ENCODE results near the gene UTF1. TPM values are rescaled to one million over a fixed set of nuclear protein-coding genes. Genes with fewer than 3 reads are reported as not detected.
A peak's percentile ranks its signal among the peaks of the same experiment; 100 is the strongest.
"Not testable (repeated sequence)": the region's sequence is repeated elsewhere in the genome, so short reads cannot be mapped to it uniquely, and the experiment has no call there.

The UTF1 gene
- total RNA-seq, 4 donors from 2014 or later = not detected

DNA sequence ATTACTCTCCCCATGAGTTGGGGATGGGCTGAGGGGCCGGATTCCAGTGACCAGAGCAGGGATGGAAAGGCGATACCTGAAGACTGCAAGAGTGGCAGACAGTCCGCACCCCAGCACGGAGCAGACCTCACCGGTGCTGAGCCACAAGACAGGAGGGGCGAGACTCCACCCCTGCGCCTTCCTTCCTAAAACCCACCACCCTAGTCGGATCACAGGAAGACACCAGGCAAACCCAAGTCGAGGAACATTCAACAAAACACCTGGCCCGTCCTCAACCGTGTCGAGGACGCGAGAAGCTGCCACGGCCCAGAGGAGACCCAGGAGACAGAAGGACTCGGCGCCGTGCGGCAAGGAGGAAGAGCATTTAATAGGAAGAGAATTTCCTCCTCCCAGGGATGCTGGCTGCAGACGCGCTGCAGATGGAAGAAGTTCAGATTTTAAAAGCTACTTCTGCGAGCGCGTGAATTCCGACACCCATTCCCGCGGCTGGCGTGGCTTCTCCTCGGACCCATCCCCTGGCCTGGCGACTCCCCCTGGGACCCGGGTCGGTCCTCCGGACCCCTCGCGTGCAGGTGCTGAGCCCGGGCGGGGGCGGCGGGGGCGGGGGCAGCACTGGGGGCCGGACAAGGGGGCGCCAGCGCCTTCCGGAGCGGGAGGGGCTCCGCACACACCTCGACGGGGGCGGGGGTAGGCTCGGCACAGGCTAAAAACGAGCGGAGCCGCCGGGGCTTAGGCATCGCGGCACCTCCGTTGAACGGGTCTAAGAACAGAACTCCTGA is 563 bp upstream of the UTF1 start:
- DNase-seq = no peak
- intact Hi-C loops (cut with DNase I) = no loop called here
- 24 to 30% methylated on average over 8 to 11 of the region's 58 CpGs for WGBS, 2 donors
- Histone ChIP-seq H3K9me3 (no peaks in the 10 kb centered on the region), H3K4me3 (peak overlapping the region in 1 of 4 donors; percentile 42), H3K36me3 (no peaks in the 10 kb centered on the region), H3K4me1 (peaks cover 0 to 17% (median 16%) of the 10 kb centered on the region in 3 donors), H3K27ac (no peak overlapping the region), H3K27me3 (peaks cover 4 to 100% (median 13%) of the 10 kb centered on the region in 4 donors)
- TF ChIP-seq POLR2A (IDR thresholded peaks at IDR 0.05) = no peak
- TF ChIP-seq, protein P1, sequence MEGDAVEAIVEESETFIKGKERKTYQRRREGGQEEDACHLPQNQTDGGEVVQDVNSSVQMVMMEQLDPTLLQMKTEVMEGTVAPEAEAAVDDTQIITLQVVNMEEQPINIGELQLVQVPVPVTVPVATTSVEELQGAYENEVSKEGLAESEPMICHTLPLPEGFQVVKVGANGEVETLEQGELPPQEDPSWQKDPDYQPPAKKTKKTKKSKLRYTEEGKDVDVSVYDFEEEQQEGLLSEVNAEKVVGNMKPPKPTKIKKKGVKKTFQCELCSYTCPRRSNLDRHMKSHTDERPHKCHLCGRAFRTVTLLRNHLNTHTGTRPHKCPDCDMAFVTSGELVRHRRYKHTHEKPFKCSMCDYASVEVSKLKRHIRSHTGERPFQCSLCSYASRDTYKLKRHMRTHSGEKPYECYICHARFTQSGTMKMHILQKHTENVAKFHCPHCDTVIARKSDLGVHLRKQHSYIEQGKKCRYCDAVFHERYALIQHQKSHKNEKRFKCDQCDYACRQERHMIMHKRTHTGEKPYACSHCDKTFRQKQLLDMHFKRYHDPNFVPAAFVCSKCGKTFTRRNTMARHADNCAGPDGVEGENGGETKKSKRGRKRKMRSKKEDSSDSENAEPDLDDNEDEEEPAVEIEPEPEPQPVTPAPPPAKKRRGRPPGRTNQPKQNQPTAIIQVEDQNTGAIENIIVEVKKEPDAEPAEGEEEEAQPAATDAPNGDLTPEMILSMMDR (IDR thresholded peaks at IDR 0.05) = no peak

DNA sequence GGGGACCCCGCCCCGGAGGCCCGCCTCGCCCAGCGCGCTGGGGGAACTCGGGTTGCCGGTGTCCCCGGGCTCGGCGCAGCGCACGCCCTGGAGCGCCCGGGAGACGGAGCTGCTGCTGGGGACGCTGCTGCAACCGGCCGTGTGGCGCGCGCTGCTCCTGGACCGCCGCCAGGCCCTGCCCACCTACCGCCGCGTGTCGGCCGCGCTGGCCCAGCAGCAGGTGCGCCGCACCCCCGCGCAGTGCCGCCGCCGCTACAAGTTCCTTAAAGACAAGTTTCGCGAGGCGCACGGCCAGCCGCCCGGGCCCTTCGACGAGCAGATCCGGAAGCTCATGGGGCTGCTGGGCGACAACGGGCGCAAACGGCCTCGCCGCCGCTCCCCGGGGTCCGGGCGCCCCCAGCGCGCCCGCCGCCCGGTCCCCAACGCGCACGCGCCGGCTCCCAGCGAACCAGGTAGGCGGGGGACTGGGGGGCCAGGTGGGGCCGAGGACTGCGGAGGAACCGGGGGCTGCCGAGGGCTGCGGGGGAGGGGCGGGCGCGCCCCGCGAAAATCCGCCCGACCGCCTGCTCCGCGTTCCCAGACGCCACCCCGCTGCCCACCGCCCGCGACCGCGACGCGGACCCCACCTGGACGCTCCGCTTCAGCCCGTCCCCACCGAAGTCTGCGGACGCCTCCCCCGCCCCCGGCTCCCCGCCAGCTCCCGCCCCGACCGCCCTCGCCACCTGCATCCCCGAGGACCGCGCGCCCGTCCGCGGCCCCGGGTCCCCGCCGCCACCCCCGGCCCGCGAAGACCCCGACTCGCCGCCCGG is 574 bp downstream of the UTF1 start:
- no peaks in the 10 kb centered on the region for H3K36me3 ChIP-seq
- H3K4me1 ChIP-seq = peaks cover 0 to 22% (median 17%) of the 10 kb centered on the region in 3 donors
- peaks cover 4 to 100% (median 15%) of the 10 kb centered on the region in 4 donors for H3K27me3 ChIP-seq
- H3K27ac ChIP-seq = no peak overlapping the region
- WGBS, 2 donors = no CpG with 5 or more reads among the region's 122 CpGs
- H3K9me3 ChIP-seq = no peaks in the 10 kb centered on the region
- DNase-seq = no peak
- intact Hi-C loops (cut with DNase I) = no loop called here
- no peak for TF ChIP-seq POLR2A (IDR thresholded peaks at IDR 0.05)
- TF ChIP-seq, protein P1 (IDR thresholded peaks at IDR 0.05) = no peak
- peak overlapping the region in 2 of 4 donors; percentile 15 to 42 for H3K4me3 ChIP-seq

DNA sequence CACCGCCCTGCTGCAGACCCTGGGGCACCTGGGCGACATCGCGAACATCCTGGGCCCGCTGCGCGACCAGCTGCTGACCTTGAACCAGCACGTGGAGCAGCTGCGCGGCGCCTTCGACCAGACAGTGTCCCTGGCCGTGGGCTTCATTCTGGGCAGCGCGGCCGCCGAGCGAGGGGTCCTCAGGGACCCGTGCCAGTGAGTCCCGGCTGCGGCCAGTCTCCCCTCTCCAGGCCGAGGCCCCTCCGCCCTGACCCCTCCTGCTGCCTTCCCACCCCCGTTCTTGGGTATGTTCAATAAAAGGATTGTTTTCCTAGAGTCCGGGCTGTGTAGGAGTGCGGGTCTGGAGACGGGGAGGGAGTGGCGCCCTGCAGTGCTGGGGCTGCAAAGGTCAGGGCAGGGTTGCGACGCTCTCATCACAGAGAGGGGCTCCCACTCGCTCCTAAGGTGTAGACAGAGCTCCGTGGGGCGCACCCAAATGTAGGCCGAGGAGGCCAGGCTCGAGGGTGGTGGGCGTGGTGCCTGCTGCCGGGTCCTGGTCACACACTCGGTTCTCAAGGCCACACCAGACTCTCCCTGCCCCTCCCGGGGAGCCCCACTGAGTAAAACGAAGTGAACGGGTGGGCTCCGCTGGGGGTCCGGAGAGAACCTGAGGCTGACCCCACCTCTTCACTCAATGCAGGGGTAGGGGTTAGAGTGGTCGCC is 1.4 kb downstream of the UTF1 start:
- no peak for DNase-seq
- H3K27me3 ChIP-seq = peaks cover 10 to 100% (median 19%) of the 10 kb centered on the region in 4 donors
- H3K9me3 ChIP-seq = no peaks in the 10 kb centered on the region
- no peaks in the 10 kb centered on the region for H3K36me3 ChIP-seq
- no peak overlapping the region for H3K27ac ChIP-seq
- TF ChIP-seq, protein P1 (IDR thresholded peaks at IDR 0.05) = no peak
- TF ChIP-seq POLR2A (IDR thresholded peaks at IDR 0.05) = no peak
- WGBS, 2 donors = 17% methylated on average over 20 of the region's 44 CpGs; no CpG with 5 or more reads in 1 of the 2 donors
- intact Hi-C loops (cut with DNase I) = no loop called here
- peaks cover 2 to 30% (median 21%) of the 10 kb centered on the region in 3 donors for H3K4me1 ChIP-seq
- peak overlapping the region in 1 of 4 donors; percentile 42 for H3K4me3 ChIP-seq

DNA sequence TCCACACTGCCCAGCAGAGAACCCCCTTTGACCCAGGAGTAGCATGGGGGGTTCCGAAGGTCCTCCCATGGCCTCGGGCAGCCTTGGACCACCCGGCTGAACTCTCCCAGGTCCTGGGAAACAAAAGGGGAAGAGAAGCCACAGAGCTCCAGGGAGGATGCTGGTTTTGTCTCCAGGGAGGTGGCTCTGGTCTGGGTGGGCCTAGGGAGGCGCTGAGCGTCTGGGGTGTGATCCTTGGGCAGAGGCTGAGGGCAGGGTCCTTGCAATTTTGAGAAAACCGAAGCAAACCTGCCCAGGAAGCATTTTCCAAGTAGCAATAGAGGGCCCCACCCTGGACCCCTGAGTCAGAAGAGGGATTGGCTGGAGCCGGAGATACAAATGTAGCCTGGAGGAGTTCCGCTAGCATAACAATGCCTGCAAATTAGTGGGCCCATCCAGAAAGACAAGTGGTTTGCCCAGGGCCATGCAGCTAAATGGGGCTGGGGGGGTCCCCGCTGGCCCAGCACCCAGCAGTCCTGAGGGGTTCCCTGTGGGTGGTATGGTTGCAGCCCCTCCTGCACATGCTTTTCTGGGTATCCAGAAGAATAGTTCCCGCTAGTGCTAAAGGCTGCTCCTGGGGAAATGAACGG is 2.0 kb downstream of the UTF1 start:
- intact Hi-C loops (cut with DNase I) = no loop called here
- WGBS, 2 donors = 13 to 47% methylated on average over 3 to 4 of the region's 11 CpGs
- H3K4me3 ChIP-seq = no peak overlapping the region
- no peak for DNase-seq
- no peaks in the 10 kb centered on the region for H3K36me3 ChIP-seq
- no peak overlapping the region for H3K27ac ChIP-seq
- no peak for TF ChIP-seq POLR2A (IDR thresholded peaks at IDR 0.05)
- TF ChIP-seq, protein P1 (IDR thresholded peaks at IDR 0.05) = no peak
- peaks cover 9 to 37% (median 28%) of the 10 kb centered on the region in 3 donors for H3K4me1 ChIP-seq
- no peaks in the 10 kb centered on the region for H3K9me3 ChIP-seq
- peaks cover 16 to 100% (median 22%) of the 10 kb centered on the region in 4 donors for H3K27me3 ChIP-seq

DNA sequence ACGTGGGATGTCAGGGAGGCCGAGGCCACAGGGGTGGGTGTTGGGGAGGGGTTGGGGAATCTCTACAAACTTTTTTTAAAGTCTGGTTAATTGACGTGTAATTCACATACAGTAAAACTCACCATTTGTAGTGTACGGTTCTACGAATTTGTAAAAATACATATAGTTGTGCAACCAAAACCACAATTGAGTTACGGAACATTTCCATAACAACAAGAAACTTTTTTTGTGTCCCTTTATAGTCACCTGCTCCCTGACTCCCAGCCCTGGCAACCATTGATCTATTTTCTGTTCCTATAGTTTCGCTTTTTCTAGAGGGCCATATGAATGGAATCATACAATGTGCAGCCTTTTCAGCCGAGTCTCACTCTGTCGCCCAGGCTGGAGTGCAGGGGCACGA is 4.8 kb downstream of the UTF1 start:
- H3K4me3 ChIP-seq; H3K9me3 ChIP-seq; H3K36me3 ChIP-seq; H3K27ac ChIP-seq; DNase-seq; intact Hi-C loops (cut with DNase I): not testable (repeated sequence)
- WGBS, 2 donors = 37 to 52% methylated on average over 6 to 8 of the region's 10 CpGs
- peaks cover 23 to 100% (median 33%) of the 10 kb centered on the region in 4 donors for H3K27me3 ChIP-seq
- peaks cover 9 to 45% (median 31%) of the 10 kb centered on the region in 3 donors for H3K4me1 ChIP-seq

Measured in esophagus squamous epithelium (tissue), 5 donors.